Right lung (tissue), 10 donors: ENCODE results near the gene TMEM37. TPM values are rescaled to one million over a fixed set of nuclear protein-coding genes. Genes with fewer than 3 reads are reported as not detected.
"Not testable (repeated sequence)": the region's sequence is repeated elsewhere in the genome, so short reads cannot be mapped to it uniquely, and the experiment has no call there.

ENCODE experiments used
- DNase-seq, 2 donors: peaks; one replicate each; pipeline ENCODE4 v3.0.0-alpha.2; 2013
- long read RNA-seq, 8 donors: transcript quantifications; one replicate each; lab custom pipeline, GENCODE V29; 2026
- polyA plus RNA-seq, 5 donors: library from polyadenylated mRNA; unstranded; fragments of 120-200 nt; gene quantifications; one replicate each; pipeline versions ENCODE4 v1.2.1 to v1.2.3, GENCODE V29; 2013; ENCODE audit warnings: inconsistent platforms in 1 of 5, low replicate concordance in 1 of 5; ENCODE audit not compliant: insufficient read length in 5 of 5, insufficient read depth in 1 of 5

TMEM37 gene, protein sequence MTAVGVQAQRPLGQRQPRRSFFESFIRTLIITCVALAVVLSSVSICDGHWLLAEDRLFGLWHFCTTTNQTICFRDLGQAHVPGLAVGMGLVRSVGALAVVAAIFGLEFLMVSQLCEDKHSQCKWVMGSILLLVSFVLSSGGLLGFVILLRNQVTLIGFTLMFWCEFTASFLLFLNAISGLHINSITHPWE
- 10 to 100 TPM; 28.4 to 31.4 (median 29.1) TPM for polyA plus RNA-seq
- long read RNA-seq, donor 1, transcript TMEM37-201 (2 exons, 1,688 nt), result major isoform, 16 of 16 reads
- long read RNA-seq, donor 1, partial matches to known transcripts, result 0 of 16 reads
- long read RNA-seq, donor 1, other reads (novel, unspliced or antisense), result 0 of 16 reads
- long read RNA-seq, donor 2, transcript TMEM37-201 (2 exons, 1,688 nt), result major isoform, 9 of 9 reads
- long read RNA-seq, donor 2, partial matches to known transcripts, result 0 of 9 reads
- long read RNA-seq, donor 2, other reads (novel, unspliced or antisense), result 0 of 9 reads
- long read RNA-seq, donor 3, transcript TMEM37-201 (2 exons, 1,688 nt), result major isoform, 14 of 45 reads
- long read RNA-seq, donor 3, partial matches to known transcripts, result 30 of 45 reads
- long read RNA-seq, donor 3, other reads (novel, unspliced or antisense), result 0 of 45 reads
- long read RNA-seq, donor 4, transcript TMEM37-201 (2 exons, 1,688 nt), result major isoform, 11 of 11 reads
- long read RNA-seq, donor 4, partial matches to known transcripts, result 0 of 11 reads
- long read RNA-seq, donor 4, other reads (novel, unspliced or antisense), result 0 of 11 reads
- long read RNA-seq, donor 5, transcript TMEM37-201 (2 exons, 1,688 nt), result major isoform, 29 of 29 reads
- long read RNA-seq, donor 5, partial matches to known transcripts, result 0 of 29 reads
- long read RNA-seq, donor 5, other reads (novel, unspliced or antisense), result 0 of 29 reads
- long read RNA-seq, donor 6, transcript TMEM37-201 (2 exons, 1,688 nt), result major isoform, 19 of 38 reads
- long read RNA-seq, donor 6, partial matches to known transcripts, result 19 of 38 reads
- long read RNA-seq, donor 6, other reads (novel, unspliced or antisense), result 0 of 38 reads
- long read RNA-seq, donor 7, transcript TMEM37-201 (2 exons, 1,688 nt), result major isoform, 16 of 17 reads
- long read RNA-seq, donor 7, partial matches to known transcripts, result 0 of 17 reads
- long read RNA-seq, donor 7, other reads (novel, unspliced or antisense), result 0 of 17 reads
- long read RNA-seq, donor 8, transcript TMEM37-201 (2 exons, 1,688 nt), result major isoform, 7 of 7 reads
- long read RNA-seq, donor 8, partial matches to known transcripts, result 0 of 7 reads
- long read RNA-seq, donor 8, other reads (novel, unspliced or antisense), result 0 of 7 reads

GRCh38 chr2:119431155-119431975 lies at the start of gene TMEM37:
Gene TMEM37, plus strand, starts transcription at chr2:119431854. Its CDS starts 50 bp downstream, at chr2:119431904.
- peak; percentile 85 to 86 for DNase-seq

GRCh38 chr2:119383410-119384140 lies 48.1 kb upstream of the TMEM37 start:
- DNase-seq, result no peak

DNA sequence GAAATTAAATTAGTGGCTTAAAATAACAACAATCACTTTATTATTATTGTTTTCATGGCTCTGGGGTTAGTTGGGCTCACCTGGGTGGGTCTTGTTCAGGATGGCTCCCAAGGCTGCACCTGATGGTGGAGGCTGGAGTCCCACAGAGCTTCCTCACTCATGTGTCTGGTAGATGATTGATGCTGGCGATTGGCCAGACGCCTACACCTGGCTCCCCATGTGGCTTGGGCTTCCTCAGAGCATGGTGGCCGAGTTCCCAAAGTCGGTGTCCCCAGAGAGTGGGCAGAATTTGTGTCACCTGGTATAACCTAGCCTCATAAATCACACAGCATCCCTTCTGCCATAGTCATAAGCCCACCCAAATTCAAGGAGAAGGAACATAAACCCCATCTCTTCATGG lies 46.7 kb upstream of the TMEM37 start:
- no peak for DNase-seq

GRCh38 chr2:119385466-119385865 lies 46.2 kb upstream of the TMEM37 start:
- DNase-seq, result no peak

- DNase-seq, result peak in 1 of 2 donors; percentile 32
These were observed 44.1 kb upstream of the TMEM37 start for GRCh38 chr2:119387381-119388129.

DNA sequence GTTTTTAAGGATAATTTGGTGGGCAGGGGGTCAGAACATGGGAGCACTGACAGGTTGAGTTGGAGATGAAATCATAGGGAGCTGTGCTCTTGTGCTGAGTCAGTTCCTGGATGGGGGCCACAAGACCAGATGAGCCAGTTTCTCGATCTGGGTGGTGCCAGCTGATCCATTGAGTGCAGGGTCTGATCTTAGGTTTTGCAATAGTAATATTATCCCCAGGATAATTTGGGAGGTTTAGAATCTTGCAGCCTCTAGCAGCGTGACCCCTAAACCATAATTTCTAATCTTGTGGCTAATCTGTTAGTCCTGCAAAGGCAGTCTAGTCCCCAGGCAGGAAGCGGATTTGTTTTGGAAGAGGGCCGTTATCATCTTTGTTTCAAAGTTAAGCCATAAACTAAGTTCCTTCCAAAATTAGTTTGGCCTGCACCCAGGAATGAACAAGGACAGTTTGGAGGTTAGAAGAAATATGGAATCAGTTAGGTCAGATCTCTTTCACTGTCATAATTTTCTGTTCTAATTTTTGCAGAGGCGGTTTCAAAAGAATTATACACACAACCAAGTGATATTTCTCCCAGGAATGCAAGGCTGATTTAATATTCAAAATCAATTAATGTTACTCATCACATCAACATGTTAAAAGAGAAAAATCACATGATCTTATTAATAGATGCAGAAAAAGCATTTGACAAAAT lies 41.9 kb upstream of the TMEM37 start:
- DNase-seq, result no peak

DNA sequence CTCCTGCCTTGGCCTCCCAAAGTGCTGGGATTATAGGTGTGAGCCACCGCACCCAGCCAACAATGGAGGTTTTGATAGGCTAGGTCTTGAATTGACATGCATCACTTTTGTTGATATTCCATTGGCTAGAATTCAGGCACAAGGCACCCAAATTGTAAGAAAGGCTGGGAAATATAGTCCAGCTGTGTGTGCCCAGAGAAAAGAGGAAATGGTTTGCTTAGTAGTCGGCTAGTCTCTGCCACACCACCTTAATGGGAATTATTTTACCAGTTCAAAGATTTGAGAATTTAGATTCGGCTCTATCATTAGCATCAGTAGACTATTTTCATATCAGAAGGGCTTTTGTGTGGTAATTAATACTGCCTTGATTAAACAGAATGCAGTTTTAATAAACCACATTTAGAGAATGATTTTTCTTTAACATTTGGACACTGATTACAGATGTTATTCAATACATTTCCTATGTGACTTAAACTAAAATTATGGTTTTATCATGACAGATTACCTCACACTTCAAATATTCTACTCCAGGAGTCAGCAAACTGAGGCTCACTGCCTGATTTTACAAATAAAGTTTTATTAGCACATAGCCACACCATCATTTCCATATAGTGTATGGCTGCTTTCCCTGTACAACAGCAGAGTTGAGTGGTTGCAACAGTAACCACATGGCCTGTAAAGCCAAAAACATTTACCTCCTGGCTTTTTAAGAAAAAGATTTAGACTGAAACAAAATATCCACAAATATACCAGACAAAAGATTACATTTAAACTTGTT lies 37.5 kb upstream of the TMEM37 start:
- no peak for DNase-seq

DNA sequence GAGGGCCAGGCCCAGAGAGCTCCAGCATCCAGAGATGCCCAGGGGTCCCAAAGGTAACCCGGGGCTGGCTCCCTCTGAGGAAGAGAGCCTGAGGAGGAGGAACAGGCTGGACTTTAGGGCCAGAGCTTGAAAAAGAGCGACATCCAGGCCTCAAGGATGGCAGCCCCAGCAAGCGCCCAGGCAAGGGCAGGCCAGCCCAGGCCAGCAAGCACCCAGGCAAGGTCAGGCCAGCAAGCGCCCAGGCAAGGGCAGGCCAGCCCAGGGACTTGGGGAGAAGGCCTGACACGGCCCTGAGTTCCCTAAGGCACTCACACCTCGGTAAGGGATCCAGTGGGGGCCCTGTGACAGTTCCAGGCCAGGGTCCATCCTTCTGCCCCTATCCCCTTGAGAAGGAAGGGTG lies 34.5 kb upstream of the TMEM37 start:
- no peak for DNase-seq

DNA sequence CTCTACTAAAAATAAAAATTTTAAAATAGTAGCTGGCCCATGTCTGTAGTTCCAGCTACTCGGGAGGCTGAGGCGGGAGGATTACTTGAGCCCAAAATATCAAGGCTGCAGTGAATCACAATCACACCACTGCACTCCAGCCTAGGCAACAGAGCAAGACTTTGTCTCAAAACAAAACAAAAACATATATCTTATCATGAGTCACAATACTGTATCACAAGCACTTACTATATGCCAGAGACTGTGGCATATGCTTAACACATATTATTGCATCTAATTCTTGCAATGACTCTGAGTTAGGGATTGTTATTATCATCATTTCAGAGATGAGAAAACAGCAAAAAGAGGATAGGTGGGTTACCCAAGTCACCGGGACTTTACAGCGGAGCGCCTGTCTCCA lies 29.5 kb upstream of the TMEM37 start:
- no peak for DNase-seq

GRCh38 chr2:119402645-119403560 lies 28.8 kb upstream of the TMEM37 start:
- DNase-seq, result no peak

DNA sequence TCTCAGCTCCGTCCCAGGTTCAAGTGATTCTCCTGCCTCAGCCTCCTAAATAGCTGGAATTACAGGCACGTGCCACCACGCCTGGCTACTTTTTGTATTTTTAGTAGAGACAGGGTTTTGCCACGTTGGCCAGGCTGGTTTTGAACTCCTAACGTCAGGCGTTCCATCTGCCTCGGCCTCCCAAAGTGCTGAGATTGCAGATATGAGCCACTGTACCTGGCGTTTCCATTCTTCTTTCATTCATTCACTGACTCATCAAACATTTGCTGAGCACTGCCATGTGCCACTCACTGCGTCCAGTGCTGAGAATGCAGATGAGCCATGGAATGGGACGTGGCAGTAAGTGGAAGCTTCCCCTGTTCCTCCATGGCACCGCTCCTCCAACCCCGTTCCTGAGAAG lies 28.0 kb upstream of the TMEM37 start:
- not testable (repeated sequence) for DNase-seq

DNA sequence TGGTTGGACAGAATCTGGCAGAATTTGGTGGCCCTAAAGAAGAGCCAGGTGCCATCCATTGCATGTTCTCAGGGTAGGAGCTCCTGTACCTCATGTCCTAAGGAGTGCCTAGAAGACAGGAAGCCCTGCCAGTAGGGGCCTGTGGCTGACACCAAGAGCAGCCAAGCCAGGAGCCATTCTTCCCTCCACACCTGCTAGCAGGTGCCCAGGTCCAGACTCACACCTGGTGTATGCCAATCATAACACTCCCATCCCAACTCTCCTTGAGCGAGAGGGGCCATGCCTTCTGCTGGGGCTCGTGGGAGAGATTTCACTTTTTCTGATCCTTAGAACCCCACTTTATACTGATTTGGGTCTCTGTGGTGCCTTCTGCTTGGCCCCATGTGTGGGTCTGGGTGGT lies 26.5 kb upstream of the TMEM37 start:
- no peak for DNase-seq

DNA sequence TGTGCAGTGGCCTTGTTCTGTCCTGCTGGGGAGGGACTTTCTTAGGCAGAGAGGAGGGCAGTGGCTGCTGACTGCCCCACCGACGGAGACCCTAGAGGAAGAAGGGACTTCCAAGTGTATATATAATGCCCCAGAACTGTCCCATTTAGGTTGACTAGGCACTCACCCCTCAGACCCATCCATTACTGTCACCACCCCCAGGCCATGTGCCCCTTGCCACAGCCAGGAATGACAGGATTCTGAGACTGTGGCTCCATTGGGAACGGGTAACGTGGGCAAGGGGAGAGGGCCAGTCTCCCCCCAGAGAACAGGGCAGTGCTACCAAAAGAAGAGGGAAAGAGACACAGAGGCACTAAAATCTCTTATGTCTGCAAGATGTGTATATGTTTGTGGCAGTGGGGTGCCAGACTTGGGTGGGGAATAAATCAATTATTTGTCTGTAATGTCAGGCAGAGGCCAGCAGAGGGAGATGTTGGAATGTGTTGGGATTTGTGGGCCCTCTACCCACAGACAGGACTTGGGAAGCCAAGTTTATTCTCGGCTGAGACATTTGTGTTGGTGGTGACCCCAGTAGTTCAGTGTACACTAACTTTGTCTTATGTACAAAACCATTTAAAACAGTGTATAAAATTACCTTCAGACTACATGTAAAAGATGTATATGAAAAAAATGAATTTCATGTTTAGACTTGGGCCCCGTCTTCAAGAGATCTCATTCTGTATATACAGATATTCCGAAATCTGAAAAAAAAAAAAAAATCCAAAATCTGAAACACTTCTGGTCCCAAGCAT lies 24.0 kb upstream of the TMEM37 start:
- DNase-seq, result peak in 1 of 2 donors; percentile 64

DNA sequence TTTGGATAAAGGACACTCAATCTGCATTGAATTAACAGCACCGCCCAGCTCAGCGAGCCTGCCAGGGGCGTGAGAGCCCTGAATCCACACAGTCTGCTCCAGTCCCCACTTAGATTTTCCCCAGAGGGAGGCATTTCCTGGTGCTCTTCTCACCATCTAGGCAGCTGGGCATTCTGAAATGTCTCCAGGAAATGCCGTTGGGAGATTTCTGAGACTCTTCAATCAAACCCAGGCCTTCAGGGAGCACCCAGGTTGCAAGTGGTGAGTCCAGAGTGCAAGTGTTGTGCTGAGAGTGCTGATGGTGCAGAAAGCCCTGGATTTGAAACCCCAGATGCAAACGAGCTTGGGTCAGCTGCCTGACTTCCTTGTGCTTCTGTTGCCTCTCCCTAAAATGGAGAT lies 23.4 kb upstream of the TMEM37 start:
- no peak for DNase-seq

GRCh38 chr2:119409506-119409905 lies 22.1 kb upstream of the TMEM37 start:
- no peak for DNase-seq

DNA sequence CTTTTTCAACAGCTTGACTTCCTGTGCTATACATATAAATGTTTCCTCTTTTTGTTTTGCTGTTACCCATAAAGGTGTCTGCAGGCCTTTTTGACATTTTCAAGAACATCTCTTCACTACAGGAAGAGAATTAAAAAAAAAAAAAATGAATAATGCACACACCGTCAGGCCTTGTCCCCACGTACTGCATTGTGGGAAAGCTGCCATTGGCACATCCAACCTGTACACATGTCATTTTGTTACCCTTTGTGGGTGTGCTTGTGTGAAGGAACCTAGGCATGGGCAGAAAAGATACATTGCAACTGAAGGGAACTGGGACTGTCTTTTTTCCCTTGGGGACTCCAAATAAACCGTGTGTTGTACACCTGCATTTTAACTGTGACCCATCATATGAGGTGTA lies 16.8 kb upstream of the TMEM37 start:
- DNase-seq, result no peak
